PC-9 (cell line): ENCODE results near the gene ATF1.

Experiments
- EZH2 ChIP-seq: fragments of 200-600 bp; sonication (generic); IDR thresholded peaks from 2 replicates; pipeline ENCODE4 v1.8.0; 2017; ENCODE audit warnings: antibody characterized with exemption, low read depth
- TF ChIP-seq, protein P1 (sequence below): fragments of 200-600 bp; sonication (generic); conservative IDR thresholded peaks from 2 replicates; pipeline ENCODE4 v1.6.1; 2017; ENCODE audit warnings: mixed run types, antibody characterized with exemption, mild to moderate bottlenecking, moderate library complexity

GRCh38 chr12:50718760-50719159 lies 45.1 kb upstream of the ATF1 start:
- TF ChIP-seq EZH2 = no peak
- TF ChIP-seq, protein P1, sequence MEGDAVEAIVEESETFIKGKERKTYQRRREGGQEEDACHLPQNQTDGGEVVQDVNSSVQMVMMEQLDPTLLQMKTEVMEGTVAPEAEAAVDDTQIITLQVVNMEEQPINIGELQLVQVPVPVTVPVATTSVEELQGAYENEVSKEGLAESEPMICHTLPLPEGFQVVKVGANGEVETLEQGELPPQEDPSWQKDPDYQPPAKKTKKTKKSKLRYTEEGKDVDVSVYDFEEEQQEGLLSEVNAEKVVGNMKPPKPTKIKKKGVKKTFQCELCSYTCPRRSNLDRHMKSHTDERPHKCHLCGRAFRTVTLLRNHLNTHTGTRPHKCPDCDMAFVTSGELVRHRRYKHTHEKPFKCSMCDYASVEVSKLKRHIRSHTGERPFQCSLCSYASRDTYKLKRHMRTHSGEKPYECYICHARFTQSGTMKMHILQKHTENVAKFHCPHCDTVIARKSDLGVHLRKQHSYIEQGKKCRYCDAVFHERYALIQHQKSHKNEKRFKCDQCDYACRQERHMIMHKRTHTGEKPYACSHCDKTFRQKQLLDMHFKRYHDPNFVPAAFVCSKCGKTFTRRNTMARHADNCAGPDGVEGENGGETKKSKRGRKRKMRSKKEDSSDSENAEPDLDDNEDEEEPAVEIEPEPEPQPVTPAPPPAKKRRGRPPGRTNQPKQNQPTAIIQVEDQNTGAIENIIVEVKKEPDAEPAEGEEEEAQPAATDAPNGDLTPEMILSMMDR = no peak
